Measurements from ENCODE around the gene LYZL6. TPM values are rescaled to one million over a fixed set of nuclear protein-coding genes. Genes with fewer than 3 reads are reported as not detected.

Gene LYZL6
- total and polyA plus RNA-seq, 10 of the 15 experiments (the other 5 are each of a cell fraction or from before 2014, with no cell fraction given): not detected

GRCh38 chr17:35918665-35919064 lies 24.8 kb downstream of the LYZL6 start (continued):
- TF ChIP-seq SRF (IDR thresholded peaks at IDR 0.05; ENCODE audit: low read depth in 2 of 2, low read length in 2 of 2) (no peak), POLR2AphosphoS2 (IDR thresholded peaks at IDR 0.05; ENCODE audit: low read depth, low read length) (no peak), NR2C2 (IDR thresholded peaks at IDR 0.05; ENCODE audit: borderline replicate concordance, control insufficient read depth, insufficient read length, low read depth) (no peak)

GRCh38 chr17:35917519-35918213 lies 25.8 kb downstream of the LYZL6 start:
- DNase-seq (ENCODE audit: low read depth, low spot score): no peak
- Histone ChIP-seq H3K4me2 (ENCODE audit: control insufficient read depth, insufficient read depth) (no peak overlapping the region), H3K4me3 (no peak overlapping the region), H3K36me3 (ENCODE audit: control insufficient read depth in 2 of 2, insufficient read depth in 2 of 2, low read length in 1 of 2) (no peaks in the 10 kb centered on the region), H3K79me2 (ENCODE audit: control insufficient read depth, insufficient read depth, low read length) (no peaks in the 10 kb centered on the region), H3K9ac (ENCODE audit: control insufficient read depth, insufficient read depth, low read length) (no peak overlapping the region), H3K27me3 (replicated peaks in 1 of 2; ENCODE audit: control insufficient read depth in 2 of 2, insufficient read depth in 2 of 2, low read length in 1 of 2) (no peaks in the 10 kb centered on the region), H2AFZ (ENCODE audit: control insufficient read depth, low read depth, low read length) (no peak overlapping the region), H3K4me1 (ENCODE audit: control insufficient read depth, insufficient read depth, low read length) (no peaks in the 10 kb centered on the region), H3K9me3 (replicated peaks; ENCODE audit: control insufficient read depth, insufficient read depth, low read length) (no peaks in the 10 kb centered on the region), H3K27ac (ENCODE audit: control insufficient read depth, insufficient read depth) (no peak overlapping the region), H4K20me1 (ENCODE audit: control insufficient read depth, insufficient read depth) (no peaks in the 10 kb centered on the region)
- TF ChIP-seq POLR2AphosphoS5 (IDR thresholded peaks at IDR 0.05; ENCODE audit: low read length) (no peak), ZNF217 (IDR thresholded peaks at IDR 0.05) (no peak), HDGF (IDR thresholded peaks at IDR 0.05) (no peak), NR2C2 (IDR thresholded peaks at IDR 0.05; ENCODE audit: borderline replicate concordance, control insufficient read depth, insufficient read length, low read depth) (no peak), NR2F1 (conservative IDR thresholded peaks at IDR 0.05) (no peak), ZNF274 (IDR thresholded peaks at IDR 0.05; ENCODE audit: insufficient read depth, insufficient read length) (no peak), PAX8 (IDR thresholded peaks at IDR 0.05) (no peak)
- TF ChIP-seq, protein P1, sequence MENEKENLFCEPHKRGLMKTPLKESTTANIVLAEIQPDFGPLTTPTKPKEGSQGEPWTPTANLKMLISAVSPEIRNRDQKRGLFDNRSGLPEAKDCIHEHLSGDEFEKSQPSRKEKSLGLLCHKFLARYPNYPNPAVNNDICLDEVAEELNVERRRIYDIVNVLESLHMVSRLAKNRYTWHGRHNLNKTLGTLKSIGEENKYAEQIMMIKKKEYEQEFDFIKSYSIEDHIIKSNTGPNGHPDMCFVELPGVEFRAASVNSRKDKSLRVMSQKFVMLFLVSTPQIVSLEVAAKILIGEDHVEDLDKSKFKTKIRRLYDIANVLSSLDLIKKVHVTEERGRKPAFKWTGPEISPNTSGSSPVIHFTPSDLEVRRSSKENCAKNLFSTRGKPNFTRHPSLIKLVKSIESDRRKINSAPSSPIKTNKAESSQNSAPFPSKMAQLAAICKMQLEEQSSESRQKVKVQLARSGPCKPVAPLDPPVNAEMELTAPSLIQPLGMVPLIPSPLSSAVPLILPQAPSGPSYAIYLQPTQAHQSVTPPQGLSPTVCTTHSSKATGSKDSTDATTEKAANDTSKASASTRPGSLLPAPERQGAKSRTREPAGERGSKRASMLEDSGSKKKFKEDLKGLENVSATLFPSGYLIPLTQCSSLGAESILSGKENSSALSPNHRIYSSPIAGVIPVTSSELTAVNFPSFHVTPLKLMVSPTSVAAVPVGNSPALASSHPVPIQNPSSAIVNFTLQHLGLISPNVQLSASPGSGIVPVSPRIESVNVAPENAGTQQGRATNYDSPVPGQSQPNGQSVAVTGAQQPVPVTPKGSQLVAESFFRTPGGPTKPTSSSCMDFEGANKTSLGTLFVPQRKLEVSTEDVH (IDR thresholded peaks at IDR 0.05; ENCODE audit: low read depth, partially characterized antibody): no peak
- CTCF ChIA-PET: interaction anchor here (0.7 to 1.7 kb wide), 2 partner anchors 16 to 22 kb away, joined by 5 read pairs; no protein-coding TSS in a partner anchor
- intact Hi-C loops (cut with micrococcal nuclease; ENCODE audit: unreplicated experiment): no loop called here
- no TSS peak for BruUV-seq (replicated peaks)
- RAD21 ChIA-PET (ENCODE audit: unreplicated experiment): no interaction called here
- SMC1A ChIA-PET (ENCODE audit: uncharacterized antibody, unreplicated experiment): no interaction called here
- FAIRE-seq: no peak
- POLR2A ChIA-PET: no interaction called here
- ATAC-seq: no peak
- in situ Hi-C loops (cut with MboI): no loop called here
- WGBS (ENCODE audit: insufficient coverage, insufficient replicate concordance, low lambda C conversion rate, missing lambda C conversion rate): 94% methylated on average over 28 of the region's 29 CpGs
